AG08395 (cell line): ENCODE results near the gene KCNQ2.

Experiments used
- DNase-seq: peaks from one replicate; pipeline ENCODE4 v3.0.0; 2012; ENCODE audit warnings: mixed read lengths, low spot score

KCNQ2 gene

DNA sequence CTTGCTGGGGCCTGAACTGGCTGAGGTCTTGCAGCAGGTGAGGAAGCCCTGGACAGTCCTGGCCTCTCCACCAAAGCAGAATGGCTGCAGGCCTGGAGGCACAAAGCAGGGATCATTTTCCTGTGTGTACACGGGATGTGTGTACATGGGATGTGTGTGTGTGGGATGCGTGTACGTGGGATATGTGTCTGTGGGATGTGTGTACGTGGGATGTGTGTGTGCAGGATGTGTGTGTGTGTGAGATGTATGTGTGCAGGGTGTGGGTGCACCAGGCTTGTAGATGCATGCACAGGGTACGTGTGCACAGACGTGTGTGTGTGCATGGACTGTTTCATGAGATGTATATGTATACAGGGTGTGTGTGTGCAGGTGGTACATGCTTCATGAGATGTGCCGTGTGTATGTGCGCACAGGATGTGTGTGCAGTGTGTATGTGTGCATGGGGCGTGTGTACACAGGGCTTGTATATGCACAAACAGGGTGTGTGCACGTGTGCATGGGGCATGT, 103.4 kb downstream of the KCNQ2 start:
- no peak for DNase-seq

DNA sequence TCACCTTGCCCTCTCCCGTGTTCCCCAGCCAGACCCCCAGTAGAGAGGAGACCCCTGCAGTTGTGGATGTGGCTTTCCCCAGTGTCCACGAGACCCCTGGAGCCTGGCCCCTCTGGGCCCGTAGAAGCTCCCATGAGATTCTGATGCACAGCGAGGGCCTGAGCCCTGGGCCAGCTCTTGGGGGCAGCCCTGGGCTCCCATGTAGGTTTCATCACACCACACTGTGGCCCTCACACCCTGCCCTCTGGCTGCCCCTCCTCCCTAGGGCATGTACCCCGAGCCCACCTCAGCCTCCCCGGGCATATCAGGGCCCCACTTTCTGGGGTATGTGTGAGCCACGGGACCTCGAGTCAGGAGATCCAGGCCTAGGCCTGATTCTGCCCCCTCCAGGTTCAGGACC, 104.3 kb downstream of the KCNQ2 start:
- no peak for DNase-seq

DNA sequence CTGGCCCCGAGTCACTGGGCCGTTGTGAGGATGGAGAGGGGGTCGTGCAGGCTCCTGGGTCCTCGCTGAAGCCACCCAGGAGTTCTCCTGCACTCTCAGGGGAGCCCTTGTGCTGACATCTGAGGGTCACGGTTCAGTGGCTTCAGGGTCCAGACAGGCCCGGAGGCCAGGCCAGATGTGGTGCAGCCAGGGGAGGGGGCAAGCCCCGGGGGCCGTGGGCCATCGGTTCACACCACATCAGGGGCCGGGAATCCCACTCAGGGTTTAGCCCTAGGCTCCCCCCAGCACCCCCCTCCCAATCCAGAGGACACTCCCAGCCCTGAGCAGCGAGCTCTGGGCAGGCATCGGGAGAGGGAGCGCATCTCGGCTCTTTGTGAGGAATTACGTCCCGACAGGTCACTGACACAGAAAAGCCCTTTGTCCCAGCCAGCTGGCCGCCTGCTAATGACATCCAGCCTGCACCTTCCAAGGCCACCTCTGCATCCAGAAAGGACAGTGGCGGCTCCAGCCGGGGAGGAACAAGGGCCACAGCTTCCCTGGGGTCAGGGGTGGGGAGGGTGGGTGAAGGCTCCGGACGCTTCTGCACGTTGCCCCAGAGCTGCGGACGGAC, 104.9 kb downstream of the KCNQ2 start:
- no peak for DNase-seq

DNA sequence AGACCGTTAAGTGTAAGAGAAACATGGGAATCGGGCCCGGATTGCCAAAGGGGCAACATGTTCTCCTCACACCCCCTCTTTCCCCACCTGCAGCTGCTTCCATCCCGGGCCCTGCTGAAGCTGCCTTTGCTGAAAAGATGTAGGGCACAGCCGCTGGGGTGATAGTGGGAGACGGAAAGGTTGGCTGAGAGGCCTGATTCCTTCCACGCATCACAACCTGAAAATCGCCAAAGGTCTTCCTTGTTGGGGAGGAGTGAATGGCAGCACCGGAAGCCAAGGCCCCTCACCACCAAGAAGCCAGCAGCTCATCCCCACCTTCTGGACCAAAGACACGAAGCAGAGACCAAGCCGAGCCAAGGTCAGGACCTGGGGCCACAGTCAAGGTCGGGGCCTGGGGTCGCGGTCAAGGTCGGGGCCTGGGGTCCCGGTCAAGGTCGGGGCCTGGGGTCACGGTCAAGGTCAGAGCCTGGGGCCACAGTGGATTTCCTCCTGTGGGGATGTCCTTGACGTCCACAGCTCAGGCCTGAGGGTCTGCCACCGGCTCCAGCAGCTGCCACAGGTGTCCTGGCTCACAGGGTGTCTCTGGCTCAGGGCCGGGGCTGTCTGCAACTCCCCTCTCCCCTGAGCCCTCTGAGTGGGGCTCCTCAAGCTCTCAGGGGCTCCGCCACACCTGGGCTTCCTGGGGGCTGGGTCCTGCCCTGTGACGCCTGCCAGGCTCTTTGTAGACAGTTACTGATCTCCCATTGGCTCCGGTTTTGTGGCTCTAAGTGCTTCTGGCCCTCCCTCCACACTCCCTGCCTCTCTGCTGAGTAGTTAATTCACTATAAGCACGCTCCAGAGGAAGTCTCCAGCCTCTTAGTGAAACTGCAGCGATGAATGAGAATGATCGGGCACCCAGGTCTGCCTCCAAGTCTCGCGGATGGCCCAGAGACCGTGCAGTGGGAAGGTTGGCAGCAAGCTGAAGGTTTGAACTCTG, 105.8 kb downstream of the KCNQ2 start:
- DNase-seq = no peak

DNA sequence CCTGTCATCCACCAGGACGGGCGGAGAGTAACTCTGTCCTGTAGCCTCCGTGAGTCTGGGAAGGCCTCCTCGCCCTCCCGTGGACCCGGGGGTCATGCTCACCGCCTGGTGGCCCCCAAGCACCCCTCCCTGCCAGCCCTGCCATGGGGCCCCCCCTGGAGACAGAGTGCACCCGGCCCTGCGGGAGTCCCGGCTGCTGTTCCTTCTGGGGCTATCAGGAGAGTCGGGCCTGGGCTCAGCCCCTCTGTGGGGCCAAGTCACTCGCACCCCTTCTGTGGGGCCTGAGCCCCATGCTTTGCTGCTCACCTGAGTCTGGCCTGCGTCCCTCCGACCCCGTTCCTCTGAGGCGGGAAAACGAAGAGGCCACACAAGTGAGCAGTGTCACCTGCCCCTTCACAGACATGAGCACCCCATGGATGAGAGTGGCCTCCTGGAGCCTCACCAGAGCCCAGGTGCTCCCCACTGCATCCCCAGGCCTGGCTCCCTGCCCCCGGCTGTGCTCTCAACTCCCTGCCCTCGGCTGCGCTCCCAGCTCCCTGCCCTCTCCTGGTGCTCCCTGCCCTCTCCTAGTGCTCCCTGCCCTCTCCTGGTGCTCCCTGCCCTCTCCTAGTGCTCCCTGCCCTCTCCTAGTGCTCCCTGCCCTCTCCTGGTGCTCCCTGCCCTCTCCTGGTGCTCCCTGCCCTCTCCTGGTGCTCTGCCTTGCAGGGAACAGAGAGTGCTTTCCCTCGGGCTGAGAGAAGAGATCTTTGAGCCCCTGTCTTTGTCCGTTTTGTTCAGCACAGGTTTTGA, 106.7 kb downstream of the KCNQ2 start:
- DNase-seq = no peak

DNA sequence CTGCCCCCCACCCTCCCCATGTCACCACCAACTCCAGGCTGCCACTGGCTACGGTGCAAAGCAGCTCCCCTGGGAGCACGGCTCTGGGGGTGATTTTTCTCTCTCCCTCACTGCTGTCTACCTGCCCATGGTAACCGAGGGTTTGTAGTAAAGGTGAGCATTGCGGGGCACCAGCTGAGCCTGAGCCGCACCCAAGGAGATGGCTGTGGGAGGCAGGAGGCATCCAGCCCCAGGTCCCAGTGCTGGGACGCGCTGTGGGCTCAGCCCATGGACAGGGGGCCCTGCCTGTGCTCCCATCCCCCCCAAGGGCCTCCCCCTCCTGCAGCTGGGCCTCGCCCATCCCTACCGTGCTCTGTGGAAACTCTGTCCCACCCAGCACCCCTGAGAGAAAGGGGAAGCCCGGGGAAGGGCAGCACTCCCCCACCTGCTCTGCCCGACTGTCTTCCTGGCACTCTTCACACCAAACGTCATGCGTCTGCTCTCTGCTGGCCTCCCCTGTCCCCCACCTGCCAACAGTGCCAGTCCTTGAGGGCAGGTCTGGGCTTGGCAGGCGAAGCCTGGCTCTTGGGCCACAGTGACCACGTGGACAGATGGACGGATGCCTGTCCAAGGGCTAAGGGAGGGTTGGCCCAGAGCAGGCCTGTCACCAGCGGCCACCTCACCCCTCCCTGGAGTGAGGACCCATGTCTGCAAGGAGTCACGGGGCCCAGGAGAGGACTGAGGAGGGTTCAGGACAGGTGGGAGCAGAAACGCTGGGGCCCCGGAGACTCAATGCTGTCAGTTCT, 107.5 kb downstream of the KCNQ2 start:
- DNase-seq = no peak

DNA sequence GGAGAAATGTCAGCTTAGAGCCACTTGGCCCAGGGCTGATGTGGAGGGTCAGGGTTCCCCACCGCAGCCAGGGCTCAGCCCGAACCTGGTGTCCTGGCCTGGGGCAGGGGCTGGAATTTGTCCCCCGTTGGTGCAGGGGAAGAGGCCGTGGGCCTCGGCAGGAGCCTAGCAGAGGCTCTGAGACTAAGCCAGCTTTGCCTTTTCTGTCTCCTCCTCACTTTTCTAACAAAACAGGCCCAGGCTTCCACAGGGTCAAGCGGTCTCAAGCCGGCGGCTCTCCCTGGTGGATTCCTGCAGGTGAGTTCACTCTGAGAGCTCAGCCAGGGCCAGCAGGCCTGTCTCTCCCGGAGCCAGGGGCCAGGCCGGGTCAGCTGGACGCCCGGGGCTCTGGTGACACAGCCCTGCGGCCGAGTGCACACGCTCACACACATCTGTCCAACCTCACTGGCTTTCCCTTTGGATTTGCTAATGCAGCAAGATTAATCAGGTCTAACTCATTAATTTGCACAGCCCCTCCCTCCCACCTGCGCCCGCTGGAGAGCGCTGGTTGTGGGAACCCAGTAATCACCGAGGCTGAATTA, 108.4 kb downstream of the KCNQ2 start:
- DNase-seq = no peak

DNA sequence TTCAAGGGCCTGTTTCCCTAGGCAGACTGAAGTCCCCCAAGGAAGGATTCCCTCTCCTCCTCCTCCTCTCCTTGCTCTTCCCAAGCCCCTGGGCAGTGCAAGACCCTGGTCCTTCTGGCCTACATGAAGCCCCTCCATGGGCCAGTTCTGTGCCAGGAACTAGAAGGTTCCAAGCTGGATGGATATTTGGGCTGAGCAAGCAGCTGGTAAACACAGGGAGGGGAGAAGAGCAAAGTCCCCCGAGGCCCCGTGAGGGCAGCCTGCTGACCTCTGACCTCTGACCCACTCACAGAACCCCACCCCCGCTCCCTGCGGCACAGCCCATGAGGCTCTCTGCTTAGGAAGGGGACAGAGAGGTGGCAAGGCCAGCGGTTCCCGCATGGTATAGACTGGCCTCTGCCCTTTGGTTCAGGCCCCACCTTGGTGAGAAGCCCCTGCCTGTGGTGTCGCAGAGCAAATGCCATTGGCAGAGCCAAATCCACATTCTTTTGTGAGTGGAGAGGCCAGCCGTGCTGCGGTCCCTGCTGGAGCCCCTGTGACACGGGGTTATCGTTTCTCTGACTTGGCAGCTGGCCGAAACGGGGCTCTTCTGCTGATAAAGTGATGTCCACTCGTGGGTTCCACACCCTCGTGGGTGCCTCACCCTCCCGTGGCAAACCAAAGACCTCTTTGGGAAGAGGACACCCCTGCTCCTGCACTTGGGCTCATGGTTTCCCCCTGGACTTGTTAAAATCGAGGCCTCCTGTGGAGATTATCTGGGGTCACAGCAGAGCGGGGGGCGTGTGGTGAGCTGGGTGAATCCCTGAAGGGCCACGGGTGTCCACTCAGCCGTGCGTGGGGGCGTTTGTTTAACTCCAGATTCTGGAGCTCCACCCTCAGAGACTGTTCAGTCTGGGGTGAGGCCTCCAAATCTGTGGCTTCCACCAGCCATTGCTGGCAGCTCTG, 109.2 kb downstream of the KCNQ2 start:
- no peak for DNase-seq

DNA sequence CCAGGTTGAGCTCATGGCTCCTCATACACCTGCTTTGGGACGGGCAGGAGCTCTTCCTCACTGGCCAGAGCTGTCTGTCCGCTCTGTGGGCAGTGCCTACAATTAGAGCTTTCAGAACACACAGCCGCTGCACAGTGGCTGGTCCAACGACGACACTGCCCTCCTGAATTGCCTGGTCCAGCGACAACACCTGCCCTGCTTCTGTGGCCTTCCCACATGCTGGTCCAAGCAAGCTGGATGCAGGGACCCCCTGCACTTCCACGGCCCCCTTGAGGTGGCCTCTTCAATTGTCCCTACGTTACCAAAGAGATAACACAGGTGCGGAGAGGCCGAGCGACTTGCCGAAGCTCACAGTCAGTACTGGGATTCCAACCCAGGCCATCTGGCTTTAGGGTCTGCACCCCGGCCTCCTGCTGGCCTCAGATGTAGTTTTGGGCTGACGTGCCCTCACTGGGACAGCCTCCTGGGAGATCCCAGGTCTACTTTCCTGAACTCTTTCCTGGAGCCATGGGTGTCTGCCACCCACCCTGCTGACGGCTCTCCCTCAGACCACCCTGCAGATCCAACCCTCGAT, 109.9 kb downstream of the KCNQ2 start:
- DNase-seq = no peak

DNA sequence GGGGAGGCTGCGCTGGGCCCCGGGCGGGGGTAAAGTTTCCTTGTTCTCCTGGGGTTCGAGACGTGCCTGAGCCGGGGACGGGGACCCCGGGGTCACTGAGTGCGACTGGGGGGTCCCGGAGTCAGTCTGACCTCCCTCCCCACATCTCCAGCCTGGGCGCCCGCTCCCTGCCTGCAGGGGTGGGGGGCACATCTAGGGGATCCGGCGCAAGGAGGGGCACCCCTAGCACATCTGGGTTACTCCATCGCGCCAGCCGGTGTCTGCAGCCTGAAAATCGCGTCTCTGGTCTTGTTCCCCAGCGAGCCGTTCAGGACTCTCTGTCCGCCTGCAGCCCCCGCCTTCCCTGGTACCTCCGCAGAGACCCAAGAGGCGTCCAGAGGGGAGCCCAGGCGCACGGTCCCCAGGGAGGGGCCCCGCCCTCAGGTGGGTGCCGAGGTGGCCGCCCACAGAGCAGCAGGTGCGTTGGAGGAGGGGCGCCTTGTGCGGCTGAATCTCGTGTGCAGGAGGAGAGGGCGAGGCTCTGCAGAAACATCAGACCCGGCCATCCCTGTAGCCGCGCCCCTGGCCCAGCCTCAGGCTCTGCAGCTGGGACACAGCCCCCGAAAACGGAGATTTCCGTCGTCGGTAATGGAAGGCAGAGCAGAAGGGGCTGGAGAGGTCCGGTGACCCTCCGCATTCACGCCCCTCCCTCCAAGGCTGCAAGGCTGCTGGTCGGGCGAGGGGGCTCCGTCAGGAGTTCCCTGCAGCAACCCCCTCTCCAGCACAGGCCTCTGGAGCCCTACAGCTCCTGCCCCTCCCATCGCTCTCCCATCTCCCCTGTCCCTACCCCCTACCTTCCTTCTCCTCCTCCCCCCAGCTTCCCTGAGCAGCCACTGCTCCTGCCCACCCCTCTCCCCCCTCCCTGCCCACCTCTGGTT, 110.7 kb downstream of the KCNQ2 start:
- DNase-seq = no peak

DNA sequence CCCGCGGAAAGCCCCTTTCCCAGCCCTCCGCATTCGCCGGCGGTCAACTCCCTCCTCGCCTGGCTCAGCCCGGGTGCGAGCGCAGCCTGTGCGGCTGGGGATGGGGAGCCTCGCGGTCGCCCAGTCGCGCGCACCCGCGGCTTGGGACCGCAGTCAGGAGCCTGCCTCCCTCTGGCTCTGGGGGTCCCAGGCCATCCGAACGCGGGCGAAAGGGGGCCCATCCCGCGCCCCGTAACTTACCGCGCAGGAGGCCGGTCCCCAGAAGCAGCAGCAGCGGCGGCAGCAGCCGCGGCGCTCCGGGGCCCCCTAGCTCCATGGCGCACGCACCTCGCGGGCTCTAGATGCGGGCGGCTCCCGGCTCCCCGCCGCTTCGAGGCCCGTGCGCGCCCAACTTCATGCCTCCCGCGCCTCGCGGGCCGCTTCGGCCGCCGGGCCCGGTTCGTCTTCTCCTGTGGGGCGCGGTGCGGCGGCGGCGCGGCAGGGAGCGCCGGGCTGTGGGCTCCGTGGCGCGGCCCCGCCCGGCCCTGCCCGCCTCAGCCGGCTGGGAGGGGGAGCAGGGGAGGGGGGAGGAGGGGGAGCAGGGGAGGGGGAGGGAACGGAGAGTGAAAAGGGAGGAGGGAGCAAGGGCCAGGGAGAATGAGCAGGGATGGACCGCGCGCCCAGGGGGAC, 111.5 kb downstream of the KCNQ2 start, which contains the start of gene CHRNA4:
TSS of gene CHRNA4 (minus strand) at position 500 of the 669 bp plus-strand sequence. CDS start at position 316, 184 bp downstream.
- no peak for DNase-seq

DNA sequence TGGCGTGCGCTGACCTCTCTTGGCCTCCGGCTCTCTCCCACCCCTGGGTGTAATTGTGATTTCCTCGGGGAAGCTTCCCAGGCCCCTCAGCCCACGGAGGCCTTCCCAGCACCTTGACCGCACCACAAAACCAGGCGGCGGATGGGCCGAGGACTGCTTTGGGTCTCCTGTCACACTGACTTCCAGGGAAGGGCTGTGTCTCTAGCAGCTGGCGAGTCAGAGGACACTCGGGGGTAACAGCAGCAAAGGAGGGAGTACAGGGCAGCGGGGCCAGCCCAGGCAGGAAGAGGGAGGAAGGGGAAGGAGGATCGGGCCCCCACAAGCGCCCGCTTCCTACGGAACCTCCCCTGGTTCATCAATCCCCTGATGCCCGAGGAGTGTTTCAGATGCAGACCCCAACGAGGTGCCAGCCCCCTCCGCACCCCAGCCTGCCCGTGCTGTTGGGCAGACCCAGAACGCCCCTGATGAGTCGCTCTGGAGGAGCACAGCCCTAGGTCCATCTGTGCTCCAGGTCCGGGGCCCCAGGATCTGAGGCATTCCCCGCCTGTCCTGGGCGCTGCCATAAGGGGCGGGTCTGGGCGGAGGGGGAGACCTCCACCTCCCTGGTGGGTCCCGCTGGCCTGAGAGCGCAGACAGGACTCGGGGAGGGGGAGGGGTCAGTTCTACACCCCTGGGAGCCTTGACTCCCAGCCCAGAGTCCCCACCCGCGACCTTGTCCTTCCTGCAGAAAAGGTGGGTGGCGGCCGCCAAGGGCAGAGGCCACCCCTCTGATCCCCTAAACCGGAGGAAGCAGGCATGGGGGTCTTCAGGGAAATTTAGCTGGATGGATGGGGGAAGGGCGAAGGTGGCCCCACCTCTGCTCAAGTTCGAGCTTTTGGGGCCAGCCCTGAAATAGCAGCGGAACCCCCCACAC, 112.3 kb downstream of the KCNQ2 start:
- no peak for DNase-seq

DNA sequence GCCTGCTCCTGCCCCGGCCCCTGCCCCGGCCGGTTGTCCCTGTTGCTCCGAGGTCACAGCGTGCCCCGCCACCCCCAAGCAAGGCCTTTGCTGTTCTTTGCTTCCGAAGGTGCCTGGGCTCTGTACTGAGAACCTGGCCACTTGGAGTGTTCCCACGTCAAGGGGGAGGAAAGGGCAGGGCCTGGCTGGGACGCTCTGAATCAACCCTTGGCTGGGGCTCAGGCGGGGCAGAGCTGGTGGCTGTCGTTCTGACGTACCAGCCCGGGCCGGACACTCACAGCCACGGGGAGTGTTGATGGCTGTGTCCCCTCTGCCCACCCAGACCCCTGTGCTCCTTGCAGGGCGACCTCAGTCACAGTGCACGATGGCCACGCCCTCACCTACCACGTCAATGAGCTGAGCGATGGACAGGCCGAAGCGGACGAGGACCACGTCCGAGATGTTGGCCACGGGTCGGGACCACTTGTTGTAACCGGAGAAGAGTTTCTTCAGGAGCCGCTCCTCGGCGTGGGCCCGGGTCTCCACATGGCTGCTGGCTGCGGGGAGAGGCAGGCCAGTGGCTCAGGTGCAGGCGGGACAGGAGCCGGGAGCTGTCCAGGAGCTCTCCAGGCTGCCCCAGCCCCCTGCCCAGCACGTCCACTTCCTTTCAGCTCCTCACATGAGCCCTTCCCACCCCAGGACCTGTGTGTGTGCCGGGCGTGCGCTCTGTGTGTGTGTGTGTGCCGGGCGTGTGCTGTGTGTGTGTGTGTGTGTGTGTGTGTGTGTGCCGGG, 113.1 kb downstream of the KCNQ2 start:
- no peak for DNase-seq

DNA sequence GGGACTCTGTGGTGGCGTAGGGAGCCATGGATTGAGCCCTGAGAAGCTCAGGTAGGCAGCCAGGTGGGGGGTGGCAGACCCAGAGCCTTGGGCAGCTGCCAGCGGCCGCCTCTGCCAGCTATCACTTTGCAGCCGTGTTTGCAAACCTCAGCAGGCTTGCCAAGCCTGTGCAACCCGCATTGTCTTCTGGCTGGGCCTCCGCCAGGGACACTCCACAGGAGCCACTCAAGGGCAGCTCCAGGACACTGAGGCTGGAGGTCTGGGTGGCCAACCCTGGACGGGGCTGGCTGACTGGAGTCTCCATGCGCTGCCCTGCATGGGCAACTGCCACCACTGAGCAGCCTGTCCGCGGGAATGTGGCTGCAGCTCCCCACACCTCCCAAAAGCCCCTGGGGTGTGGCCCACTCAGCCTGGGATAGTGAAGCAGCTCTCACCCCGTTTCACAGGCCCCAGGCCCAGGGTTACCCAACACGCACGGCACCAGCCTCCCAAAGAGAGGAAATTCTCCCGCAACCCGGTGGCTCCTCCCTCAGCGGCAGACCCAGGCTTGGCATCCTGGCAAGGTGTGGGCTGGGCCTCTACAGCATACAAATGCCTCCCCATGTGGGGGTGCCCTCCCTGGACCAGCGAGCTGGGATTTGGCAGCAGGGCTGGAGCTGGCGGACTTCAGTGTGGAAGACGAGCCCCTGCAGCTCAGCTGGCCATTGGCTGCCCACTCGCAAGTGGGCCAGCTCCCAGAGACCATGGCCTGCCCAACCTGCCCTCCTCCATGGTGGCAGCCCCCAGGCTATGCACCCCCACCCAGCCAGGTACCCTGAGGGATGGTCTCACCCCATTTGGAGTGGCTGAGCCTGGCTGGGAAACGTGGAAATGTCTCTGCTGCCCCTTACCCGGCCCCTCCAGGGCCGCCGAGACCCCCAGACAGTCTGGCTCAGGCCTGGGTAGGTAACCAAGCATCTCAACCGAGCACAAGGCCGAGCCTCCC, 114.2 kb downstream of the KCNQ2 start:
- no peak for DNase-seq
